Aorta (tissue), 5 donors: ENCODE data around the gene TEAD1. TPM values are rescaled to one million over a fixed set of nuclear protein-coding genes. Genes with fewer than 3 reads are reported as not detected.
A peak's percentile ranks its signal among the peaks of the same experiment; 100 is the strongest.

Experiments used
- ATAC-seq: fragments of 200-7000 bp; cut with Tn5 transposase; one replicate; pipeline ENCODE4 v1.9.1; 2022; ENCODE audit warnings: moderate library complexity; ENCODE audit not compliant: low FRiP score
- DNase-seq, 2 donors: peaks; one replicate each; pipeline ENCODE4 v3.0.0-alpha.2; 2020
- H3K27ac ChIP-seq, 2 donors: one replicate each; pipeline ENCODE4 v1.5.1; 2013; ENCODE audit warnings: low read length in 2 of 2, mild to moderate bottlenecking in 2 of 2, moderate library complexity in 2 of 2, control low read depth in 1 of 2, inconsistent platforms in 1 of 2, low read depth in 1 of 2
- H3K27me3 ChIP-seq, 2 donors: one replicate each; pipeline ENCODE4 v1.6.1; 2013; ENCODE audit warnings: control low read depth in 1 of 2, low read length in 1 of 2, mild to moderate bottlenecking in 1 of 2, moderate library complexity in 1 of 2; ENCODE audit not compliant: insufficient read depth in 2 of 2, control insufficient read depth in 1 of 2
- H3K36me3 ChIP-seq, 2 donors: one replicate each; pipeline ENCODE4 v1.6.1; 2013; ENCODE audit warnings: control low read depth in 1 of 2, low read length in 1 of 2, mild to moderate bottlenecking in 1 of 2; ENCODE audit not compliant: insufficient read depth in 2 of 2, control insufficient read depth in 1 of 2
- H3K4me1 ChIP-seq, 2 donors: one replicate each; pipeline ENCODE4 v1.6.1; 2013; ENCODE audit warnings: low read length in 2 of 2, control low read depth in 1 of 2, mild to moderate bottlenecking in 1 of 2, moderate library complexity in 1 of 2; ENCODE audit not compliant: insufficient read depth in 2 of 2, control insufficient read depth in 1 of 2
- H3K4me3 ChIP-seq, 2 donors: one replicate each; pipeline ENCODE4 v1.5.1; 2013; ENCODE audit warnings: low read length in 2 of 2, control low read depth in 1 of 2, mild to moderate bottlenecking in 1 of 2
- H3K9me3 ChIP-seq: one replicate; pipeline ENCODE4 v1.6.1; 2013; ENCODE audit warnings: mild to moderate bottlenecking, low read length; ENCODE audit not compliant: control insufficient read depth
- WGBS, 2 donors: extraction: QIAGEN DNeasy Blood & Tissue Kit; methylation state at CpG; one replicate each; pipeline ENCODE4 v1.1.7; 2013; 5-methylcytosine and 5-hydroxymethylcytosine counted together
- intact Hi-C, 2 donors: fragments of 100-400 bp; cut with DNase I; formaldehyde crosslinking; loops; one replicate each; pipeline versions ENCODE4 v1.14.2 to v1.15.0; 2022
- long read RNA-seq, 2 donors: library from polyadenylated mRNA; unstranded; transcript quantifications; one replicate each; pipeline ENCODE4 v2.0.0, GENCODE V29; 2020 to 2021
- polyA plus RNA-seq, 2 donors: library from polyadenylated mRNA; stranded (reverse); fragments of 200-250 nt; gene quantifications; one replicate each; pipeline ENCODE4 v1.2.3, GENCODE V29; 2013
- total RNA-seq, 2 donors: library from RNA; stranded (reverse); fragmentation: NEBNext Ultra II Directional; extraction: Animal tissue kit (Norgen Biotek cat#: 25700); gene quantifications; one replicate each; pipeline ENCODE4 v1.2.1, GENCODE V29; 2021
- donor health status: healthy with polysubstance abuse.
- donor health status: Bipolar disorder and iron deficiency.
- donor health status: DM: no; HTN: no; CAD: no.
- donor health status: DM: no; HTN: no; CAD: no.
- donor health status: DM: yes; HTN: yes; CAD: no.

Gene TEAD1
- total RNA-seq (10 to 100 TPM; 56.5 to 64.9 TPM), polyA plus RNA-seq (10 to 100 TPM; 10.8 to 12.0 TPM)
- long read RNA-seq, donor 1, full-length matches to known transcripts, result 1 of 40 reads
- long read RNA-seq, donor 1, partial matches to known transcripts, result 1 of 40 reads
- long read RNA-seq, donor 1, other reads (novel, unspliced or antisense), result 38 of 40 reads
- long read RNA-seq, donor 2, partial matches to known transcripts, result 3 of 30 reads
- long read RNA-seq, donor 2, other reads (novel, unspliced or antisense), result 27 of 30 reads

GRCh38 chr11:12673924-12674570 is at the start of gene TEAD1:
TSS of gene TEAD1 (plus strand) at chr11:12674421.
- DNase-seq (peak; percentile 96 to 99), ATAC-seq (peak; percentile 96)
- Histone ChIP-seq H3K9me3 (no peaks in the 10 kb centered on the region), H3K36me3 (no peaks in the 10 kb centered on the region), H3K27ac (peak within 1 kb of the TSS; percentile 71 to 88), H3K27me3 (no peaks in the 10 kb centered on the region), H3K4me1 (peaks cover 0 to 2% of the 10 kb centered on the region in 2 donors), H3K4me3 (peak within 1 kb of the TSS; percentile 92 to 99)
- intact Hi-C loops, result loop anchor here (2.0 to 10.0 kb wide), 4 partner anchors 19 to 221 kb away; no protein-coding TSS in a partner anchor
- WGBS, 2 donors, result 0 to 1% methylated on average over 79 to 95 of the region's 95 CpGs

GRCh38 chr11:12624595-12624994 is 49.6 kb upstream of the TEAD1 start:
- Histone ChIP-seq H3K4me1 (no peaks in the 10 kb centered on the region), H3K4me3 (no peak overlapping the region), H3K36me3 (no peaks in the 10 kb centered on the region), H3K27ac (no peak overlapping the region), H3K27me3 (no peaks in the 10 kb centered on the region), H3K9me3 (no peaks in the 10 kb centered on the region)
- intact Hi-C loops, result no loop called here
- DNase-seq (no peak), ATAC-seq (no peak)
- 92 to 94% methylated on average over 4 of the region's 4 CpGs for WGBS, 2 donors

DNA sequence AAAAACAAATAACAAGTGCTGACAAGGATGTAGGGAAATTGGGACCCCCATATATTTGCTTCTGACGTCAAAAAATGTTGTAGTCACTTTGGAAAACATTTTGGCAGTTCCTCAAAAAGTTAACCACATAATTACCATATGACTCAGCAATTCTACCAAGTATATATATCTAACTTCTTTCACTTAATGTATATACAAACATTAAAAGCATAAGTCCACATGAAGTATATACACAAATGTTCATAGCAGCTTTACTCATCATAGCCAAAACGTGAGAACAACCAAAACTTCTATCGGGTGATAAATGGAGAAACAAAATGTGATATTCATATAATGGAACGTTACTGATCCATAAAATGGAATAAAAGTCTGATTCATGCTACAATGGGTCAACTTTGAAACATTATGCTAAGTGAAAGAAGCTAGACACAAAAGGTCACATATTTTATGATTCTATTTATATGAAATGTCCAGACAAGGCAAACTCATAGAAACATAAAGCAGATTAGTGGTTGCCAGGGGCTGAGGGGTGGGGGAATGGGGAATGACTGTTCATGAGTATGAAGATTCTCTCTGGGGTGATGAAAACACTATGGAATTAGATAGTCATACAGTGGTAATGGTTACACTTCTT is 48.7 kb upstream of the TEAD1 start:
- H3K27me3 ChIP-seq, result no peaks in the 10 kb centered on the region
- H3K4me1 ChIP-seq, result no peaks in the 10 kb centered on the region
- H3K36me3 ChIP-seq, result no peaks in the 10 kb centered on the region
- ATAC-seq (no peak), DNase-seq (no peak)
- intact Hi-C loops, result no loop called here
- no peak overlapping the region for H3K4me3 ChIP-seq
- no peaks in the 10 kb centered on the region for H3K9me3 ChIP-seq
- H3K27ac ChIP-seq, result no peak overlapping the region
- 57 to 66% methylated on average over 4 of the region's 4 CpGs for WGBS, 2 donors

DNA sequence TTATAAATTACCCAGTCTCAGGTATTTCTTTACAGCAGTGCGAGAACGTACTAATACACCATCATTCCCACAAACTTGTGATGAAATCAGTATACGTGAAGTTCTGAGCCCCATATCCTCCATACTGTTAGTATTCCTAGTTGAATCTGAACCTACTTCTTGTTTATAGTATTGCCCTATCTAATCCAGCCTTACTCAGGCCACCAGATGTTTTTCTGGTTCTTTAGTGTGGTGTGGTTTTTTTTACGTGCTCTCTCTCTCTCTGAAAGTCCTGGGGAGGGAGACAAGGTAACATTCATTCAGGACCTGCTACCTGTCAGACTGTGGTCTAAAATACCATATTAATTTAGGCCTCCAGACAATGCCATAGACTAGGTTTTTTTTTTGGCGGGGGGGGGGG is 47.6 kb upstream of the TEAD1 start:
- no peak overlapping the region for H3K27ac ChIP-seq
- no peak for DNase-seq
- no peak overlapping the region for H3K4me3 ChIP-seq
- intact Hi-C loops, result no loop called here
- 93 to 96% methylated on average over 5 of the region's 5 CpGs for WGBS, 2 donors
- no peaks in the 10 kb centered on the region for H3K36me3 ChIP-seq
- no peak for ATAC-seq
- H3K9me3 ChIP-seq, result peaks cover 2% of the 10 kb centered on the region
- H3K4me1 ChIP-seq, result no peaks in the 10 kb centered on the region
- H3K27me3 ChIP-seq, result no peaks in the 10 kb centered on the region

DNA sequence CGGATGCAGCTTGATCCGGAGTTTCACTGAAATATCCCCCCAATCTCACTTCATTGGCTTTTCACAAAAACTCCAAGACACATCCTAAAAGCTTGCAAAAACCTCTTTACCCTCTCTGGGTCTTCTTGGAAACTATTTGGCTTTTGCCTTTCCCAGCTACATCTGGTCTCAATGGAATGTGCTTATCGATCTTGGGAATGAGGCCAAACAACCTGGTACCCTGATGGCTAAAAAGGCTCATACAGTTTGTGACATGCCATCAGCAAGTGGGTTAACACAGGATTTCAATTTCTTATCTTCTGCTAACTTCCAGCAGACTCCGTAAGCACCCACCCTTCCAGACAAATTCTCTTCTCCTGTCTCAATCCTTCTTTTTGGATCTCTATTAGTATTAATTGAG is 45.9 kb upstream of the TEAD1 start:
- no peaks in the 10 kb centered on the region for H3K36me3 ChIP-seq
- no peak overlapping the region for H3K4me3 ChIP-seq
- DNase-seq (no peak), ATAC-seq (no peak)
- intact Hi-C loops, result no loop called here
- H3K27me3 ChIP-seq, result no peaks in the 10 kb centered on the region
- peaks cover 2% of the 10 kb centered on the region for H3K9me3 ChIP-seq
- H3K27ac ChIP-seq, result no peak overlapping the region
- 67 to 68% methylated on average over 4 of the region's 4 CpGs for WGBS, 2 donors
- H3K4me1 ChIP-seq, result no peaks in the 10 kb centered on the region

DNA sequence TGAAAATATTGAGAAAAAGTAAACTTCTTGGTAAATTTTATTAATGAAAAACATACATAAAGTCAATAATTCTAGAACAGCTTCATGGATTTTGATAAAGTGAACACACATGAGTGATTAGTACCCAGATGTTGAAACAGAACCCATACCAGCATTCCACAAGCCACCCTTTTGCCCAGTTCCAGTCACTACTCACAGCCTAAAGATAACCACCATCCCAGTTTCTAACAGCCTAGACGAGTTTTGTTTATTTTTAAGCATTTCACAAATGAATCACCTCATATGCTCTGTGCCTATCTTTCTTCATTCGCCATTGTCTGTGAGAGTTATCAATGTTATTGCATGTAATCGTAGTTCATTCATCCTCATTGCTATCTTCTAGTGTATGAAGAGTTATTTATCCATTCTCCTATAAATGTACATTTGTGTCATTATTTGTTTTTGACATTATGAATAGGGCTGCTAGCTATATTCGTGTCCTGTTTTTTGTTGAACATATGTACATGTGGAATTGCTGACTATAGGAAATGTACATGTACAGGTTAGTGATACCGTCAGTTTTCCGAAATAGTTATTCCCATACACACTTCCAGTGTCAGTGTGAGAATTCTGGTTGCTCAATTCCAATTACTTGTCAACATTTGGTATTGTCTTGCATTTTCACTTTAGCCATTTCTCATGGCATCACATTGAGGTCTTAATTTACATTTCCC is 44.5 kb upstream of the TEAD1 start:
- ATAC-seq, result no peak
- H3K4me1 ChIP-seq, result no peaks in the 10 kb centered on the region
- DNase-seq, result no peak
- intact Hi-C loops, result no loop called here
- H3K36me3 ChIP-seq, result no peaks in the 10 kb centered on the region
- H3K27ac ChIP-seq, result no peak overlapping the region
- peaks cover 2% of the 10 kb centered on the region for H3K9me3 ChIP-seq
- 75 to 78% methylated on average over 6 of the region's 6 CpGs for WGBS, 2 donors
- no peaks in the 10 kb centered on the region for H3K27me3 ChIP-seq
- H3K4me3 ChIP-seq, result no peak overlapping the region

GRCh38 chr11:12631651-12632050 is 42.6 kb upstream of the TEAD1 start:
- H3K36me3 ChIP-seq, result no peaks in the 10 kb centered on the region
- H3K27me3 ChIP-seq, result no peaks in the 10 kb centered on the region
- intact Hi-C loops, result no loop called here
- no peak for DNase-seq
- H3K27ac ChIP-seq, result no peak overlapping the region
- WGBS, 2 donors, result 92 to 97% methylated on average over 4 of the region's 4 CpGs
- H3K9me3 ChIP-seq, result peaks cover 2% of the 10 kb centered on the region
- no peak for ATAC-seq
- no peak overlapping the region for H3K4me3 ChIP-seq
- no peaks in the 10 kb centered on the region for H3K4me1 ChIP-seq

- WGBS, 2 donors, result 97 to 100% methylated on average over 1 of the region's 1 CpG
- no peak for ATAC-seq
- H3K4me3 ChIP-seq, result no peak overlapping the region
- H3K4me1 ChIP-seq, result no peaks in the 10 kb centered on the region
- H3K27me3 ChIP-seq, result no peaks in the 10 kb centered on the region
- no peaks in the 10 kb centered on the region for H3K36me3 ChIP-seq
- intact Hi-C loops, result no loop called here
- no peak for DNase-seq
- no peak overlapping the region for H3K27ac ChIP-seq
- H3K9me3 ChIP-seq, result peaks cover 2% of the 10 kb centered on the region
Measured at GRCh38 chr11:12634329-12634728, 39.9 kb upstream of the TEAD1 start.
